Breast epithelium (tissue), 4 donors: ENCODE measurements around the gene PLEKHG1. TPM values are rescaled to one million over a fixed set of nuclear protein-coding genes. Genes with fewer than 3 reads are reported as not detected.

Experiments used
- DNase-seq, 2 donors: peaks; one replicate each; pipeline ENCODE4 v3.0.0-alpha.2; 2019; ENCODE audit warnings: low spot score in 2 of 2
- H3K27ac ChIP-seq, 2 donors: fragments of 200-600 bp; sonication (generic) in 1 of 2; one replicate each; pipeline ENCODE4 v1.5.1; 2016 to 2019; ENCODE audit warnings: mild to moderate bottlenecking in 1 of 2
- H3K27me3 ChIP-seq, 2 donors: fragments of 200-600 bp; sonication (generic) in 1 of 2; one replicate each; pipeline versions ENCODE4 v1.5.1 to v1.6.0; 2017 to 2019; ENCODE audit warnings: control low read depth in 1 of 2, mild to moderate bottlenecking in 1 of 2
- H3K36me3 ChIP-seq: fragments of 200-600 bp; one replicate; pipeline ENCODE4 v1.5.1; 2019
- H3K4me1 ChIP-seq, 2 donors: fragments of 200-600 bp; sonication (generic); one replicate each; pipeline ENCODE4 v1.5.1; 2016 to 2019; ENCODE audit warnings: control low read depth in 1 of 2
- H3K4me3 ChIP-seq, 3 donors: fragments of 200-600 bp; sonication (generic); 1 replicate in 2 of 3; 2 replicates in 1 of 3; pipeline ENCODE4 v1.5.1; 2016 to 2019; ENCODE audit warnings: mild to moderate bottlenecking in 3 of 3, moderate library complexity in 2 of 3
- H3K9me3 ChIP-seq, 2 donors: fragments of 200-600 bp; sonication (generic) in 1 of 2; one replicate each; pipeline ENCODE4 v1.5.1; 2016 to 2019; ENCODE audit warnings: control low read depth in 1 of 2
- CTCF ChIP-seq, 3 donors: fragments of 450-650 bp; IDR thresholded peaks; one replicate each; pipeline ENCODE4 v1.5.1; 2016 to 2017; ENCODE audit warnings: antibody characterized with exemption in 3 of 3, mild to moderate bottlenecking in 3 of 3, moderate library complexity in 3 of 3
- POLR2A ChIP-seq: fragments of 450-650 bp; IDR thresholded peaks from one replicate; pipeline ENCODE4 v1.6.1; 2016; ENCODE audit warnings: antibody characterized with exemption, mild to moderate bottlenecking, moderate library complexity
- POLR2AphosphoS5 ChIP-seq, 3 donors: sonication (generic); formaldehyde crosslinking; IDR thresholded peaks; one replicate each; pipeline ENCODE4 v1.6.1; 2017; ENCODE audit warnings: antibody characterized with exemption in 3 of 3
- intact Hi-C: fragments of 100-400 bp; cut with DNase I; formaldehyde crosslinking; loops from one replicate; pipeline ENCODE4 v1.15.1; 2023; ENCODE audit warnings: low total_unique reads
- total RNA-seq, 3 donors: library from RNA; depleted of rRNA; stranded (reverse); fragments of >200 nt; gene quantifications; one replicate each; pipeline ENCODE4 v1.1.0, GENCODE V29; 2016

Gene PLEKHG1
- total RNA-seq, 3 donors from 2014 or later = 26.4 to 77.0 (median 40.2) TPM

- Histone ChIP-seq H3K4me1 (peaks cover 3% of the 10 kb centered on the region in 2 donors), H3K4me3 (no peak overlapping the region), H3K36me3 (no peaks in the 10 kb centered on the region), H3K27ac (no peak overlapping the region), H3K27me3 (no peaks in the 10 kb centered on the region), H3K9me3 (no peaks in the 10 kb centered on the region)
- TF ChIP-seq CTCF (IDR thresholded peaks at IDR 0.05) (no peak), POLR2AphosphoS5 (IDR thresholded peaks at IDR 0.05) (no peak), POLR2A (no peak)
- no peak for DNase-seq
- intact Hi-C loops = no loop called here
Measured at GRCh38 chr6:150635906-150636514, 36.3 kb downstream of the PLEKHG1 start.

- Histone ChIP-seq H3K27me3 (no peaks in the 10 kb centered on the region), H3K4me3 (no peak overlapping the region), H3K9me3 (no peaks in the 10 kb centered on the region), H3K36me3 (no peaks in the 10 kb centered on the region), H3K27ac (no peak overlapping the region), H3K4me1 (peaks cover 3% of the 10 kb centered on the region in 2 donors)
- intact Hi-C loops = no loop called here
- DNase-seq = no peak
- TF ChIP-seq POLR2A = no peak
- TF ChIP-seq CTCF (IDR thresholded peaks at IDR 0.05) = no peak
- TF ChIP-seq POLR2AphosphoS5 (IDR thresholded peaks at IDR 0.05) = no peak
Measured at GRCh38 chr6:150636808-150637207, 37.1 kb downstream of the PLEKHG1 start.

GRCh38 chr6:150637266-150637665, 37.6 kb downstream of the PLEKHG1 start:
- no peak for DNase-seq
- peaks cover 3% of the 10 kb centered on the region in 2 donors for H3K4me1 ChIP-seq
- H3K36me3 ChIP-seq = no peaks in the 10 kb centered on the region
- no peaks in the 10 kb centered on the region for H3K9me3 ChIP-seq
- intact Hi-C loops = no loop called here
- H3K27ac ChIP-seq = no peak overlapping the region
- H3K27me3 ChIP-seq = no peaks in the 10 kb centered on the region
- TF ChIP-seq CTCF (IDR thresholded peaks at IDR 0.05) (no peak), POLR2AphosphoS5 (IDR thresholded peaks at IDR 0.05) (no peak)
- no peak overlapping the region for H3K4me3 ChIP-seq

- Histone ChIP-seq H3K4me1 (peaks cover 0 to 3% of the 10 kb centered on the region in 2 donors), H3K9me3 (no peaks in the 10 kb centered on the region), H3K27me3 (no peaks in the 10 kb centered on the region), H3K4me3 (no peak overlapping the region), H3K27ac (no peak overlapping the region), H3K36me3 (no peaks in the 10 kb centered on the region)
- no peak for TF ChIP-seq POLR2AphosphoS5 (IDR thresholded peaks at IDR 0.05)
- TF ChIP-seq POLR2A = no peak
- TF ChIP-seq CTCF (IDR thresholded peaks at IDR 0.05) = no peak
- DNase-seq = no peak
- intact Hi-C loops = no loop called here
Measured at GRCh38 chr6:150638267-150638666, 38.6 kb downstream of the PLEKHG1 start.

GRCh38 chr6:150638765-150639164, 39.1 kb downstream of the PLEKHG1 start:
- Histone ChIP-seq H3K27me3 (no peaks in the 10 kb centered on the region), H3K4me1 (peaks cover 0 to 3% of the 10 kb centered on the region in 2 donors), H3K36me3 (no peaks in the 10 kb centered on the region), H3K4me3 (no peak overlapping the region), H3K27ac (no peak overlapping the region), H3K9me3 (no peaks in the 10 kb centered on the region)
- TF ChIP-seq POLR2AphosphoS5 (IDR thresholded peaks at IDR 0.05) (no peak), CTCF (IDR thresholded peaks at IDR 0.05) (no peak)
- no peak for DNase-seq
- intact Hi-C loops = no loop called here
